Muscle layer of duodenum (tissue), 2 donors: ENCODE results near the gene GSTK1.
"Not testable (repeated sequence)": the region's sequence is repeated elsewhere in the genome, so short reads cannot be mapped to it uniquely, and the experiment has no call there.

ENCODE experiments used
- H3K27ac ChIP-seq: one replicate; pipeline ENCODE4 v1.7.0; 2013; ENCODE audit warnings: mild to moderate bottlenecking, low read length
- H3K27me3 ChIP-seq: one replicate; pipeline ENCODE4 v1.7.0; 2013; ENCODE audit warnings: low read depth, mild to moderate bottlenecking, control low read depth, low read length
- H3K36me3 ChIP-seq, 2 donors: one replicate each; pipeline ENCODE4 v1.7.0; 2013; ENCODE audit warnings: low read length in 2 of 2, control low read depth in 1 of 2, mild to moderate bottlenecking in 1 of 2; ENCODE audit not compliant: insufficient read depth in 2 of 2, control insufficient read depth in 1 of 2
- H3K4me1 ChIP-seq, 2 donors: one replicate each; pipeline ENCODE4 v1.7.0; 2013; ENCODE audit warnings: low read length in 2 of 2, mild to moderate bottlenecking in 2 of 2, control low read depth in 1 of 2, moderate library complexity in 1 of 2; ENCODE audit not compliant: insufficient read depth in 2 of 2, control insufficient read depth in 1 of 2
- H3K4me3 ChIP-seq, 2 donors: one replicate each; pipeline ENCODE4 v1.7.0; 2013; ENCODE audit warnings: low read length in 2 of 2, low read depth in 1 of 2, mild to moderate bottlenecking in 1 of 2
- H3K9me3 ChIP-seq, 2 donors: one replicate each; pipeline ENCODE4 v1.7.0; 2013; ENCODE audit warnings: low read length in 2 of 2, control low read depth in 1 of 2, mild to moderate bottlenecking in 1 of 2; ENCODE audit not compliant: control insufficient read depth in 1 of 2
- donor health status: healthy.

GSTK1 gene

GRCh38 chr7:143255564-143255963 is 7.7 kb upstream of the GSTK1 start:
- no peaks in the 10 kb centered on the region for H3K9me3 ChIP-seq
- no peaks in the 10 kb centered on the region for H3K4me1 ChIP-seq
- H3K27ac ChIP-seq: no peak overlapping the region
- no peaks in the 10 kb centered on the region for H3K36me3 ChIP-seq
- H3K4me3 ChIP-seq: no peak overlapping the region
- H3K27me3 ChIP-seq: no peaks in the 10 kb centered on the region

GRCh38 chr7:143256325-143256724 is 6.9 kb upstream of the GSTK1 start:
- Histone ChIP-seq H3K27ac (no peak overlapping the region), H3K4me3 (no peak overlapping the region), H3K27me3 (no peaks in the 10 kb centered on the region), H3K9me3 (no peaks in the 10 kb centered on the region), H3K36me3 (no peaks in the 10 kb centered on the region), H3K4me1 (no peaks in the 10 kb centered on the region)

GRCh38 chr7:143256932-143257331 is 6.3 kb upstream of the GSTK1 start:
- Histone ChIP-seq H3K27me3 (no peaks in the 10 kb centered on the region), H3K4me1 (no peaks in the 10 kb centered on the region), H3K27ac (no peak overlapping the region), H3K9me3 (no peaks in the 10 kb centered on the region), H3K36me3 (no peaks in the 10 kb centered on the region), H3K4me3 (no peak overlapping the region)

- Histone ChIP-seq H3K9me3 (no peaks in the 10 kb centered on the region), H3K4me1 (no peaks in the 10 kb centered on the region)
Observed at GRCh38 chr7:143257501-143257900, 5.7 kb upstream of the GSTK1 start.

GRCh38 chr7:143258831-143259230 is 4.4 kb upstream of the GSTK1 start:
- H3K9me3 ChIP-seq: no peaks in the 10 kb centered on the region
- H3K4me1 ChIP-seq: no peaks in the 10 kb centered on the region
- peak overlapping the region in 1 of 2 donors; percentile 46 for H3K4me3 ChIP-seq
- H3K27ac ChIP-seq: no peak overlapping the region
- H3K36me3 ChIP-seq: no peaks in the 10 kb centered on the region
- H3K27me3 ChIP-seq: no peaks in the 10 kb centered on the region

More at GRCh38 chr7:143257501-143257900, 5.7 kb upstream of the GSTK1 start:
- no peaks in the 10 kb centered on the region for H3K27me3 ChIP-seq
- H3K27ac ChIP-seq: no peak overlapping the region
- H3K36me3 ChIP-seq: no peaks in the 10 kb centered on the region
- no peak overlapping the region for H3K4me3 ChIP-seq

GRCh38 chr7:143259765-143260164 is 3.5 kb upstream of the GSTK1 start:
- Histone ChIP-seq H3K27me3 (no peaks in the 10 kb centered on the region), H3K4me1 (peaks cover 5 to 6% of the 10 kb centered on the region in 2 donors), H3K36me3 (no peaks in the 10 kb centered on the region), H3K4me3 (no peak overlapping the region), H3K9me3 (no peaks in the 10 kb centered on the region), H3K27ac (no peak overlapping the region)

GRCh38 chr7:143261901-143262300 is 1.3 kb upstream of the GSTK1 start:
- Histone ChIP-seq H3K4me3 (no peak overlapping the region), H3K4me1 (peaks cover 7 to 10% of the 10 kb centered on the region in 2 donors), H3K27ac (no peak overlapping the region), H3K9me3 (no peaks in the 10 kb centered on the region), H3K36me3 (peaks cover under 1 to 3% of the 10 kb centered on the region in 2 donors), H3K27me3 (no peaks in the 10 kb centered on the region)

- Histone ChIP-seq H3K27ac (peak overlapping the region; percentile 81), H3K4me3 (peak overlapping the region; percentile 82 to 94), H3K36me3 (peaks cover 21 to 26% of the 10 kb centered on the region in 2 donors)
- H3K27me3 ChIP-seq, H3K9me3 ChIP-seq, H3K4me1 ChIP-seq: not testable (repeated sequence)
Observed at GRCh38 chr7:143264196-143264568, 941 bp downstream of the GSTK1 start.

- Histone ChIP-seq H3K36me3 (peaks cover 30 to 34% of the 10 kb centered on the region in 2 donors), H3K27ac (peak overlapping the region; percentile 55), H3K27me3 (no peaks in the 10 kb centered on the region), H3K4me3 (peak overlapping the region; percentile 82 to 94), H3K9me3 (no peaks in the 10 kb centered on the region), H3K4me1 (peaks cover 7 to 10% of the 10 kb centered on the region in 2 donors)
Observed at GRCh38 chr7:143265017-143265693, 1.9 kb downstream of the GSTK1 start.

- Histone ChIP-seq H3K4me3 (no peak overlapping the region), H3K27ac (no peak overlapping the region), H3K4me1 (peaks cover 6 to 10% of the 10 kb centered on the region in 2 donors)
Observed at GRCh38 chr7:143269251-143269650, 6.0 kb downstream of the GSTK1 start.

GRCh38 chr7:143271240-143271639 is 8.0 kb downstream of the GSTK1 start:
- Histone ChIP-seq H3K9me3 (no peaks in the 10 kb centered on the region), H3K4me3 (no peak overlapping the region), H3K36me3 (peaks cover 31 to 37% of the 10 kb centered on the region in 2 donors), H3K4me1 (no peaks in the 10 kb centered on the region), H3K27ac (no peak overlapping the region), H3K27me3 (no peaks in the 10 kb centered on the region)

More at GRCh38 chr7:143269251-143269650, 6.0 kb downstream of the GSTK1 start:
- Histone ChIP-seq H3K9me3 (no peaks in the 10 kb centered on the region), H3K36me3 (peaks cover 31 to 37% of the 10 kb centered on the region in 2 donors), H3K27me3 (no peaks in the 10 kb centered on the region)

- Histone ChIP-seq H3K36me3 (peaks cover 20 to 24% of the 10 kb centered on the region in 2 donors), H3K27me3 (no peaks in the 10 kb centered on the region), H3K4me3 (no peak overlapping the region), H3K9me3 (no peaks in the 10 kb centered on the region), H3K27ac (no peak overlapping the region), H3K4me1 (no peaks in the 10 kb centered on the region)
Observed at GRCh38 chr7:143272871-143273270, 9.6 kb downstream of the GSTK1 start.
